ENCODE data around the gene C20orf204.

- no peak for TF ChIP-seq CTCF (IDR thresholded peaks at IDR 0.05; ENCODE audit: borderline replicate concordance, extremely low read depth, low read length, poor library complexity, severe bottlenecking)
- no peak for TF ChIP-seq EZH2 (IDR thresholded peaks at IDR 0.05; ENCODE audit: borderline replicate concordance, low read depth, low read length, severe bottlenecking)
Observed at GRCh38 chr20:64037199-64037497, 1.2 kb downstream of the C20orf204 start.
